NCI-H2196 treated with DMSO at 0.1 percent for 48 hours (cell line): ENCODE measurements around the gene RNF212.
"Not testable (repeated sequence)": the region's sequence is repeated elsewhere in the genome, so short reads cannot be mapped to it uniquely, and the experiment has no call there.

ENCODE experiments used
- DNase-seq: peaks from one replicate; lab custom pipeline; 2025; ENCODE audit not compliant: unreplicated experiment; lab: John Stamatoyannopoulos, UW

The RNF212 gene

GRCh38 chr4:1113311-1114009 is at the start of gene RNF212:
Gene RNF212, minus strand, starts transcription at chr4:1113564. Its CDS starts 100 bp downstream, at chr4:1113464.
- peak; percentile 30 for DNase-seq

DNA sequence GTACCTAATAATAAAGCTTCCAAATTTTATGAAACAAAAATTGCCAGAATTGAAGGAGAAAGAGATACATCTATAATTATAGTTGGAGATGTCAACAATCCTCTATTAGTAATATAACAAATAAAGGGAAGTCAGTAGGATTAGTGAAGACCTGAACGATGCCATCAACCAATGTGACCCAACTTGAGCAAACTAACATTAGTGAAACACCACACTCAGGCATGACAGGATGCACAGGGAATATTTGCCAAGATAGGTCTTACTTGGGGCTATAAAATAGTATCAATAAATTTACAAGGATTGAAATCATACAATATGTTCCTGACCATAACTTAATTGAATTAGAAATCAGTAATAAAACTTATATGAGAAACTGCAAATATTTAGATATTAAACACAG is 47.0 kb upstream of the RNF212 start:
- DNase-seq = no peak

DNA sequence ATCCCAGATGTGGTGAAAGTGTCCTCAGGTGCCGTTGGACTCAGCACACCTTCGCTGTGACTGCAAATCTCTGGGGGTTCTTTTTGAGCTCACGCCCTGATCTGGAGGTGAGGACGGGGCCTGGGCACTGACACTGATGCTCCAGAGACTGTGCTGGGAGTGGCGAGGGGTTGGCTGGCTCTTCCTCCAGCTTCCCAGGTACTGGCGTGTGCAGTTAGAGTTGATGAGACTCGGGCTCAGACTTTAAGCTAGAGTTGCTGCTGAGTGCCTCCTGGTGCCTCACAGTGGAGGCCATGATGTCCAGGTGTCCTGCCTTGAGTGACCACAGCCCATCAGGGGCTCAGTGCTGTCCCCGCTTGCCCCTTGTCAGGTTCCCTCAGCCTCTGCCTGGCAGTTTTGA is 42.7 kb upstream of the RNF212 start:
- no peak for DNase-seq

GRCh38 chr4:1155314-1155713 is 42.0 kb upstream of the RNF212 start:
- no peak for DNase-seq

- DNase-seq = no peak
These were observed 41.3 kb upstream of the RNF212 start for GRCh38 chr4:1154523-1155182.

- no peak for DNase-seq
These were observed 40.8 kb upstream of the RNF212 start for GRCh38 chr4:1154126-1154522.

- no peak for DNase-seq
These were observed 40.3 kb upstream of the RNF212 start for GRCh38 chr4:1153567-1154090.

DNA sequence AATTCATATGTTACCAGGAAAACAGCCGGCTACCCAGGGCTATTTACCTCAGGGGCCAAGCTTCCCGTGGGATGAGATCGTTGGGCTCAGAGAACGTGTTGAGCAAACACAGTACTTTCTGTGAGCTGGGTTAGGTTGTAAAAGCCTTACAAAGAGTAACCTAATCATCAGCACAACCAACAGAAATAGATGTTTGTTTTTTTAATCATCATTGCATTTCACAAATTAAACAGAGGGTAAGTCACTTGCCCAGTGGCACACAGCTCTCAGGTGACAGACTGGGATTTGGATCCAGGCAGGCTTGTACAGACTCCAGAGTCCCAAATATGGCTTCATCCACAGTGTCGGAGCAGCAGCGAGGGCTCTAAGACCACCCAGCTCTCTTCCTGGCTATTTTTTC is 38.9 kb upstream of the RNF212 start:
- DNase-seq = peak; percentile 26

- DNase-seq = no peak
These were observed 38.2 kb upstream of the RNF212 start for GRCh38 chr4:1151541-1151940.

GRCh38 chr4:1150875-1151274 is 37.5 kb upstream of the RNF212 start:
- DNase-seq = no peak

DNA sequence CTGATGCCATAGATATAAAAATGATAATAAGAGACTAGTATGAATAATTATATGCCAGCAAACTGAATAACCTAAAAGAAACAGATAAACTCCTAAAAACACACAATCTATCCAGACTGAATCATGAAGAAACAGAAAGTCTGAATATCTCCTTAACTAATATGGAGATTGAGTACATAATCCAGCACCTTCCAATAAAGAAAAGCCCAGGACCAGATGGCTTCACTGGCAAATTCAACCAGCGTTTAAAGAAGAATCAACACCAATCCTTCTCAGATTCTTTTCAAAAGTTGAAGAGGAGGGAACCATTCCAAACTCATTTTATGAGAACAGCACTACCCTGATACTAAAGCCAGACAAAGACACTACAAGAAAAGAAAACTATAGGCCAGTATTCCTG is 26.5 kb upstream of the RNF212 start:
- no peak for DNase-seq

DNA sequence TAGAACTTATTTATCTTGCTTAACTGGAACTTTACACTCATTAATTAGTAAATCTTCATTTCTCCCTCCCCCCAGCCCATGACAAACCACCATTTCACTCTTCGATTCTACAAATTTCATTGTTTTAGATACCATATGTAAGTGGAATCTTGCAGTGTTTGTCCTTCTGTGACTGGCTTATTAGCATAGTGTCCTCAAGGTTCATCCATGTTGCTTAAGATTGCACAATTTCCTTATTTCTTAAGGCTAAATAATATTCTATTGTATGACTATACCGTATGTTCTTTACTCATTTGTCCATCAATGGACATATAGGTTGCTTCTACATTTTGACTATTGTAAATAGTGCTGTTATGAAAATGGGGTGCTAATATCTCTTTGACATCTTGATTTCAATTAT is 24.5 kb upstream of the RNF212 start:
- no peak for DNase-seq

DNA sequence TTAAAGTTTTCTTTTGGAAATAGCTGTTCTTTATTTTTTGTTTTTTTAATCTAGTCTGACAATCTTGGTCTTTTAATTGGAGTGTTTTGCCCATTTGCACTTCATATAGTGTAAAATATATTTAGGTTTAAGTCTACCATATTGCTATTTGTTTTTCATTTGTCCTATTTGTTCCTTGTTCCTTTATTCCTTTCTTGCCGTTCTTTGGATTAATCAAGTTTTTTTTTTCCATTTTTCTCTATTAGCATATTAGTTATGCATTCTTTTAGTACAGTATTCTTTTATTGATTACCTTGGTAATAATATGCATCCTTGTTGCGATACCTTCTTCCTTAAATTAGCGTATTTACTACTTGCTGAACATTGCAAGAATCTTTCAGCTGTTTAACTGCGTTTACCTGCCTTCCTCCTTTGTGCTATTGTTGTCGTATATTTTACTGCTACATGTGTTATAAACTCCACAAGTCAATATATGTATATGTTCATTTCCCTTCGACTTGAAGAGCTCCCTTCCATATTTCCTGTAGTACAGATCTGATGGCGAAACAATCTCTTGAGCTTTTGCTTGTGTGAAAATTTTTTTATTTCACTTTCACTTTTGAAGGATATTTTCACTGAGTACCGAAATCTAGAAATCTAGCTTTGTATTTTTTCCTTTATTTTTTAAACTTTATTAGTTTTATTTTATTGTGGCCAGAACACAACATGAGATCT is 23.9 kb upstream of the RNF212 start:
- no peak for DNase-seq

GRCh38 chr4:1136048-1136447 is 22.7 kb upstream of the RNF212 start:
- no peak for DNase-seq

GRCh38 chr4:1133033-1133432 is 19.7 kb upstream of the RNF212 start:
- no peak for DNase-seq

GRCh38 chr4:1130316-1131186 is 17.2 kb upstream of the RNF212 start:
- DNase-seq = peak; percentile 58

DNA sequence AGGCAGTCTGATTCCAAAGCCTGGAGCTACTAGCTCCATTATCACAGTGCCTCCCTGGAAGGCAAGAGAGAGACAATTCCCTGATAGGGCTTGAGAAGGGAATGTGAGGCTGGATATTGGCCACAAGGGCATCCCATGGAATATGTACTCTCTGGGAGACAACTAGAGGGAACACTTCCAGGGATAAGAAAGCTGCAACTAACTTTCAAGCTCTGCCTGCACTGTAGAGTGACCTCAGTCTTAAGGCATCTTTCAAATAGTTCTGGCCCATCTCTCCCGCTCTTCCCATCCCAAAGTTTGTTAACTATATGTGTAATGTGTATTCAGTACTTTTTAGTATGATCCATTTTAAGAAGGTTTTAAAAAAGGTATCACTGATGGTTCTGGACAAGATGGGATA is 13.1 kb upstream of the RNF212 start:
- no peak for DNase-seq

GRCh38 chr4:1125466-1125865 is 12.1 kb upstream of the RNF212 start:
- not testable (repeated sequence) for DNase-seq

DNA sequence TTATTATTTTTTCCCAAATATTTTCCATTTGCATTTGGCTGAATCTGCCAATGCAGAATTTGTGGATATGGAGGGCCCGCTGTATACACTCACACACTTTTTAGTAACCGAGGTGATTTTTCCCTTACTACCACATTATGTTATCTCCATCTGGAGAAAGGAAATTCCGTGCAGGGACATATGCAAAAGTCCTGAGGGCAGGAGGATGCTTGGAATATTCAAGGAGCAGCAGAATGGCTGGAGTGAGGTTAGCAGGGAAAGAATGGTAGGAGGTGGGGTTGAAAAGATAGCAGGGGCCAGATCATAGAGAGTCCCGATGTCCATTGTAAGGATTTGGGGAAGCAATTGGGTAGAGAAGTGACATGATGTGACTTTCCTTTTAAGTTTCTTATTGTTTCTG is 11.5 kb upstream of the RNF212 start:
- DNase-seq = no peak

- no peak for DNase-seq
These were observed 9.1 kb upstream of the RNF212 start for GRCh38 chr4:1122505-1122904.

DNA sequence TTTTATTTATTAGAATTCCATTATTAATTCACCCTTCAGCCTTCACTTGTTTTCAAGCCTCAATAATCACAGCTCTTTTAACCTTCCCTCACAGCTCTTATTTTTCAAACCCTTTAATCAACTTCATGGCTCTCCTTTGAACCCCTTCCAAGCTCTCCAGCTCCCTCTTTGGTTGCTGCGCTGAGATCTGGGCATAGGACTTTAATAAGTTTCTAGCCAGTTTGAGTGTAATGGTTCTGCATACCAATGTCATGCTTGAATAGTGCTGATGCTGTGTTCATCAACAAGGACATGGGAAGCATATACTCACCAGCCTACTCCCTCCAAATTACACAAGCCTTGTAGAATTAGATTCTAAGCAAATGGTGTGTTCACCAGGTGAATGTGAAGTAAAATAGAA is 3.5 kb upstream of the RNF212 start:
- no peak for DNase-seq
